Skeletal muscle satellite cell (primary cell): Measurements from ENCODE around the gene SZT2.

ENCODE experiments used
- H3K27me3 ChIP-seq: 2 replicates; pipeline ENCODE4 v1.7.0; 2013; ENCODE audit warnings: low read length; ENCODE audit not compliant: control insufficient read depth, insufficient read depth
- H3K36me3 ChIP-seq: 2 replicates; pipeline ENCODE4 v1.7.0; 2013; ENCODE audit warnings: mild to moderate bottlenecking, control low read depth, low read length; ENCODE audit not compliant: insufficient read depth
- H3K4me1 ChIP-seq: 2 replicates; pipeline ENCODE4 v1.7.0; 2013; ENCODE audit warnings: low read length; ENCODE audit not compliant: control insufficient read depth, insufficient read depth
- H3K4me2 ChIP-seq: 2 replicates; pipeline ENCODE4 v1.7.0; 2013; ENCODE audit warnings: mild to moderate bottlenecking, low read length
- H3K4me3 ChIP-seq: 2 replicates; pipeline ENCODE4 v1.7.0; 2013; ENCODE audit warnings: low read length
- H3K9ac ChIP-seq: 2 replicates; pipeline ENCODE4 v1.7.0; 2013; ENCODE audit warnings: mild to moderate bottlenecking, low read depth, low read length, moderate library complexity
- H3K9me3 ChIP-seq: replicated peaks from 2 replicates; pipeline ENCODE4 v1.7.0; 2013; ENCODE audit warnings: mild to moderate bottlenecking, control low read depth, low read length

SZT2 gene

DNA sequence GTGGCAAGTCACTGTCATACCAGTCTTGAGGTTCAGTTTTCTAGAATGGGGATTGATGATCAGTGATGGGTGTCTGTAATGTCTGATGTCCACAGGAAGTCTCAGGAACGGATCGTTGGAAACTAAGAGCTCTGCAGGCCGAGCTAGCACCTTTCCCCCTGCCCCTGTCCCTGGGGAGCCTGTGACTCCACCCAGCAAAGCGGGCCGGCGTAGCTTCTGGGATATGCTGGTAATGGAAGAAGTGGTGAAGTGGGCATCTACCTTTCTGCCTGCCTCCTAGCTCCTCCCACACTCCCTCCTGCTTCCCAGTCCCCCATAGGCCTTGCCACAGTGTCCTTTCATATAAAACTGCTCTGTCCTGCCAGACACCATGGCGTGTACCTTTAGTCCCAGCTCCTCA, 50.7 kb downstream of the SZT2 start:
- Histone ChIP-seq H3K27me3 (no peaks in the 10 kb centered on the region), H3K4me3 (no peak overlapping the region), H3K9ac (no peak overlapping the region), H3K9me3 (no peaks in the 10 kb centered on the region), H3K4me2 (no peak overlapping the region), H3K4me1 (no peaks in the 10 kb centered on the region), H3K36me3 (peaks cover 74% of the 10 kb centered on the region)

DNA sequence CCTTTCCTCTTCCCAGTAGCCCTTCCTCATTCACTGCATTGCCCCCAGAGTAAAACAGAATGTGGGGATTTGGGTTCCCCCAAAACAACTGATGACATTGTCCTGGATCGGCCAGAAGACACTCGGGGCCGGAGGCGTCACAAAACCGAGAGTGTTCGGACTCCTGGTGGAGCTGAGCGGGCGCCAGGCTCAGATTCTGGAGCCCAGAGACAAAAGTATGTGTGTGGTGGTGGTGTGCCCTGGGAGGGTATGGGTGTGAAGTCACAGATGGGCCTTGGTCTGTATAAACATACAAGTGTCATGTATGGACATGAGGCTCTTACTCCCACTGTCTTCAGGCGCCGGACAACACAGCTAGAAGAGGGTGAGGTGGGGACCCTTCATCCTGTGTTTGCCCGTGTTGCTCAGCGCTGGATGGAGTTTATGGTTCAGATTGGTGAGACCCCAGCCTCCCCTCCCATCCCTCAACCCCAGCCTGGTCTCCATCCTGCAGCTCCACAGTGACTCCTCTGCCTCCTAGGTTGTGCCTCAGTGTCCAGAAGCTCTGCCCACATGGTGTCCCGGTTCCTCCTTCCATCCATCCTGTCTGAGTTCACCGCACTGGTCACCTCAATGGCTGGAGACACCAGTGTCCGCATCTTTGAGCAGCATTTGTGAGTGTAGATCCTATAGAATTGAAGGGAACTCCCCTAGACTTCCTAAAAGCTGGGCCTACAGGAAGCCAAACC, 51.6 kb downstream of the SZT2 start:
- Histone ChIP-seq H3K4me2 (no peak overlapping the region), H3K4me1 (no peaks in the 10 kb centered on the region), H3K9me3 (no peaks in the 10 kb centered on the region), H3K4me3 (no peak overlapping the region), H3K9ac (no peak overlapping the region), H3K27me3 (no peaks in the 10 kb centered on the region), H3K36me3 (peaks cover 79% of the 10 kb centered on the region)

DNA sequence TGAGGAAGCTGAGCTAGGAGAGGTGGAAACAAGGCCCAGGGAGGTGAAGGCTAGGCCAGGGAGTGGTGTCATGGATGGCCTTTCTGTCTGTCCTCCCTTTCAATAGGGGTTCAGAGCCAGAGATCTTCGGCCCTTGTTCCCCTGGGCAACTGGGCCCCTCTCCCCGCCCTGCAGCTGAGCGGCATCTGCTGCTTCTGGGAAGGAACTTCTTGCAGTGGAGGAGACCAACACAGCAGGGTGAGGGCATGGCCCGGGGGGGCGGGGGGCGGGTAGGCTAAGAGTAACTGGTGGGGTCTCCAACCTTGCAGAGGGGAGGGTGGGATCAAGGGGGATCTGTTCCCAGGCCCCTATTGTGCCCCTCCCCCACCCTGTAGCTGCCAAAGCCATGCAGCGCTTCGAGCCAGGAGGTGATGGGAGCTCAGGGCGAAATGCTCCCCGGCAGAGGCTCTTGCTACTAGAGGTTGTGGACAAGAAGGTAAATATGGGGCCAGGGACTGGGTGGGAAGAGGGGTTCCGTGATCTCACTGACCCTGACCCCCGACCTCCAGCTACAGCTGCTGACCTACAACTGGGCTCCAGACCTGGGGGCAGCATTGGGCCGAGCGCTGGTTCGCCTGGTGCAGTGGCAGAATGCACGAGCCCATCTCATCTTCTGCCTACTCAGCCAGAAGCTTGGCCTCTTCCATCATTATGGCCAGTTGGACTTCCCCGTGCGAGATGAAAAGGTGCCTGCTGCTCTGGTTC, 52.4 kb downstream of the SZT2 start:
- Histone ChIP-seq H3K9ac (no peak overlapping the region), H3K36me3 (peaks cover 80% of the 10 kb centered on the region), H3K9me3 (no peaks in the 10 kb centered on the region), H3K4me3 (no peak overlapping the region), H3K4me2 (no peak overlapping the region), H3K27me3 (no peaks in the 10 kb centered on the region), H3K4me1 (no peaks in the 10 kb centered on the region)

DNA sequence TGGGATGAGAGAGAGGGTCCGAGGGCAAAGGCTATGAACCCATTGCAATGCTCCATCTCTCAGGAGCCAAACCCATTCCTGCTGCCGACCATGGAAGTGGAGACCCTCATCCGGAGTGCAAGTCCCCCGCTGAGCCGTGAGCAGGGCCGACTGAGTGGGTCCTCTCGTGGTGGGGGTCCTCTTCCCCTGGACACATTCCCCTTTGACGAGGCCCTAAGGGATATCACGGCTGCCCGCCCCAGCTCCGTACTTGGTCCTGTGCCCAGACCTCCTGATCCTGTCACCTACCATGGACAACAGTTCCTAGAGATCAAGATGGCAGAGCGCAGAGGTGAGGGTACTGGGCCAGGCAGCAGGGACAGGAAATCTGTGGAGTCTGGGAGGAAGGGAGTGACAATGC, 53.1 kb downstream of the SZT2 start:
- no peak overlapping the region for H3K4me2 ChIP-seq
- H3K9me3 ChIP-seq = no peaks in the 10 kb centered on the region
- H3K27me3 ChIP-seq = no peaks in the 10 kb centered on the region
- no peak overlapping the region for H3K9ac ChIP-seq
- H3K36me3 ChIP-seq = peaks cover 80% of the 10 kb centered on the region
- H3K4me3 ChIP-seq = no peak overlapping the region
- H3K4me1 ChIP-seq = no peaks in the 10 kb centered on the region

DNA sequence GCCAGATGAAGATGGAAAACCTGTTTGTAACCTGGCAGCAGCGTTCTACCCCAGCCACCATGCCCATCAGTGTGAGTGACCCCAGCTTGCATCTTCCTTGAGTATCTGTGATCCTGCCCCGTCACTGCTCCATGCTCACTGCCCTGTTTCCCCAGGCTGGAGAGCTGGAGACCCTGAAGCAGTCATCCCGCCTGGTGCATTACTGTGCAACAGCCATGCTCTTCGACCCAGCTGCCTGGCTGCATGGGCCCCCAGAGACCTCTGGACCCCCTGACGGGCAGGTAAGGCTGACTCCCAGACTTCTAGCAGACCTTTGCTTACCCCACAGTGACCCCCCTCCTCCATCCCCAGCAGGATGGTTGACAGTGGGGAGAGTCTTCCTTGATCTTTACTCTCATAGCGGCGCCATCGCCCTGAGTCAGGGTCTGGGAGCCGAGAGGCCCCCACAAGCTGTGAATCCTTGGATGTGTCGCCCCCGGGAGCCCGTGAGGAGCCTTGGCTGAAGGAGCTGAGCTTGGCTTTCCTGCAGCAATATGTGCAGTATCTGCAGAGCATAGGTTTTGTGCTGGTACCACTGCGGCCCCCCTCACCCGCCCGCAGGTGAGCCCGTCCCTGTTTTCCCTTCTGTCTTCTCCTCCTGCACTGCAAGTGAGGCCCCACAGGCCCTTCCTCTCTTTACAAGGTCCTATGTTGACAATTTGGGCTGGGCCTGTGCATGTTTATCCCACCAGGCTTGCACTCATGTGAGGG, 53.7 kb downstream of the SZT2 start:
- Histone ChIP-seq H3K36me3 (peaks cover 86% of the 10 kb centered on the region), H3K9ac (no peak overlapping the region), H3K4me3 (no peak overlapping the region), H3K9me3 (no peaks in the 10 kb centered on the region), H3K4me1 (no peaks in the 10 kb centered on the region), H3K27me3 (no peaks in the 10 kb centered on the region), H3K4me2 (no peak overlapping the region)

DNA sequence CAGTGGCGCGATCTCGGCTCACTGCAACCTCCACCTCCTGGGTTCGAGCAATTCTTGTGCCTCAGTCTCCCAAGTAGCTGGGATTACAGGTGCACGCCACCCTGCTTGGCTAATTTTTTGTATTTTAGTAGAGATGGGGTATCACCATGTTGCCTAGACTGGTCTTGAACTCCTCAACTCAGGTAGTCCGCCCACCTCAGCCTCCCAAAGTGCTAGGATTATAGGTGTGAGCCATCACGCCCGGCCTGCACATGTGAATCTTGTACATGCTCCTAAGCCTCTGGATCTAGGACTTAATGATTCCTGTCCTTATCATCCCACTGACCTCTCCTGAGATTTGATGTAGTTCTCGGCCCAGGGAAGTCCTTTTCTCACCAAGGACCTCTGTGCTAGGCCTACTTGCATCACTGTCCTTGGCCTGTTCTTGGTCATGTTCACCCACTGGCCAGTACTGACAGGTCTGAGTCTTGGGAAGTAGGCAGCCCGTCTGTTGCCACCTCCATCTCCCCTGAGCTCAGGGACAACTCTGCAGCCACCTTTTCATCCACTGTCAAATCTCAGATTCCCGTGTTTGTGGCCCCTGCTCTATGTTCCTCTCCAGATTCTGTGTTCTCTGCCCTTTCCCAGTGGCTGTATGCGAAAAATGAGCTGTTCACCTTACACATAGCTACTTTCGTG, 54.6 kb downstream of the SZT2 start:
- Histone ChIP-seq H3K36me3 (peaks cover 86% of the 10 kb centered on the region), H3K4me1 (no peaks in the 10 kb centered on the region), H3K4me3 (no peak overlapping the region), H3K27me3 (no peaks in the 10 kb centered on the region), H3K9ac (no peak overlapping the region), H3K9me3 (no peaks in the 10 kb centered on the region), H3K4me2 (no peak overlapping the region)

DNA sequence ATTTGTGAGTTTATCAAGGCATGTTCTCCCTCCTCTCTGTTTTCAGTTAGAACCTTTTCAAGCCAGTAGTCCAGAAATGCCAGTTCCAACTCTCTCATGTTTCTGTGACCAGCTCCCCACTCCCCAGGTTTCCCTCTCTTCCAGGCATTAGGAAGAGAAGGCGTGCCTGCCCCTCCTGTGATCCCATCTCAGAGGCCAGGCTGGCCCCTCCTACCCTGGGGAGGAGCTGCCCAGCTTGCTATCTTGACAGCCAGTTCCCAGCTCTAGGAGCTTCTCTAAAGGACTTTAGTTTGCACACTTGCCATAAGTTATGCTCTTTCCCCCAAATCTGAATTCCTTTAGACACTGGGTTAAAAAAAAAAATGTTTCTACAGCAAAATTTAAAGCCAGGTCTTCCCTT, 55.1 kb downstream of the SZT2 start:
- Histone ChIP-seq H3K4me3 (no peak overlapping the region), H3K9ac (no peak overlapping the region), H3K9me3 (no peaks in the 10 kb centered on the region), H3K4me1 (no peaks in the 10 kb centered on the region), H3K36me3 (peaks cover 88% of the 10 kb centered on the region), H3K27me3 (no peaks in the 10 kb centered on the region), H3K4me2 (no peak overlapping the region)

DNA sequence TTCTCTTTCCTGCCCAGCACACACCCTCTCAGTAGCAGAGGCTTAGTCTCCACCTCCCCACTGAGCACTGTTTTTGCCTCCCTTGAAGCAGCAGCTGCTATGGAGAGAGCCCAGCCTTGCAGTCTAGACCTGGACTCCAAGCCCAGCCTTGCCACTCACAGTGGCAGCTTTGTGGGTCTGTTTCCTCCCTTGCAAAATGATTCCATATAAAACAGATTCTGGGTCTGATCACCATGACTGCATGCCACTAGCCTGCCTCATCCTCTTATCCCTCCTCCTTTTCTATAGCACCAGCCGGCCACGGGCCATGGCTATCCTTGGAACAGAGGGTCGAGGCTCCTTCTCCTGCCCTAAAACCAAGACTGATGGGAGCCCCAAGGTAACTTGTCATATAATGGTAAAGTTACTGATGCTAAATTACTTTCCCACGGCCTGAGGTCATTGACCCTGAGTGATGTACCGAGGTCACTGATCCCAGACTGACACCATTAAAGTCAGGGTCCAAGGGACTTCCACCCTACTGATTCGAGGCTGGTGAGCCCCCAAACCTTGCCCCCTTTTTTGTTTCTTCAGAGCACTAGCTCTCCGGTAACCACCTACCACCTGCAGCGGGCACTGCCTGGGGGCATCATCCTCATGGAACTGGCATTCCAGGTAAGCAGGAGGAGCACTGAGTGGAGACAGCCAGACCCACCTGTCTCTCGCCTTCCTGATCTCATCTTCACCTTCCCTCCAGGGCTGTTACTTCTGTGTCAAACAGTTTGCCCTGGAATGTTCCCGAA, 56.1 kb downstream of the SZT2 start:
- H3K27me3 ChIP-seq = no peaks in the 10 kb centered on the region
- no peak overlapping the region for H3K4me3 ChIP-seq
- no peaks in the 10 kb centered on the region for H3K4me1 ChIP-seq

DNA sequence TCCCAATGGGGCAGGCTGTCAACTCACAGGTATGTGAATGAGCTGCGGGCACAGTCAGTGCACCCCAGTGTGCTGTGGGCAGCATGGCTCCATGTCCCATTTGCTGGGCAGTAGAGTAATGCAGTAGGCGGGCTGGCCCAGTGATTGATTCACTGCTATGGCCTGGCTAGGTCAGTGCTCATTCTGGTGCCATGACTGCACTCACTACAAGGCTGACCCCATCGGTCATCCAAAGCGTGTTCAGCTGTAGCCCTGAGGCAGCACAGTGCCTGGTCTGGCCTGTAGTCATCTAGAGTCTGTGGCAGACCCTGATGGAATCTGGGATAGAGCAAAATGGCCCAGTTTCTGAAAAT, 56.7 kb downstream of the SZT2 start:
- Histone ChIP-seq H3K9me3 (no peaks in the 10 kb centered on the region), H3K4me3 (no peak overlapping the region), H3K36me3 (peaks cover 90% of the 10 kb centered on the region), H3K9ac (no peak overlapping the region), H3K4me1 (no peaks in the 10 kb centered on the region), H3K27me3 (no peaks in the 10 kb centered on the region), H3K4me2 (no peak overlapping the region)

More for the DNA sequence above, 56.1 kb downstream of the SZT2 start:
- Histone ChIP-seq H3K9ac (no peak overlapping the region), H3K36me3 (peaks cover 89% of the 10 kb centered on the region), H3K9me3 (no peaks in the 10 kb centered on the region), H3K4me2 (no peak overlapping the region)

DNA sequence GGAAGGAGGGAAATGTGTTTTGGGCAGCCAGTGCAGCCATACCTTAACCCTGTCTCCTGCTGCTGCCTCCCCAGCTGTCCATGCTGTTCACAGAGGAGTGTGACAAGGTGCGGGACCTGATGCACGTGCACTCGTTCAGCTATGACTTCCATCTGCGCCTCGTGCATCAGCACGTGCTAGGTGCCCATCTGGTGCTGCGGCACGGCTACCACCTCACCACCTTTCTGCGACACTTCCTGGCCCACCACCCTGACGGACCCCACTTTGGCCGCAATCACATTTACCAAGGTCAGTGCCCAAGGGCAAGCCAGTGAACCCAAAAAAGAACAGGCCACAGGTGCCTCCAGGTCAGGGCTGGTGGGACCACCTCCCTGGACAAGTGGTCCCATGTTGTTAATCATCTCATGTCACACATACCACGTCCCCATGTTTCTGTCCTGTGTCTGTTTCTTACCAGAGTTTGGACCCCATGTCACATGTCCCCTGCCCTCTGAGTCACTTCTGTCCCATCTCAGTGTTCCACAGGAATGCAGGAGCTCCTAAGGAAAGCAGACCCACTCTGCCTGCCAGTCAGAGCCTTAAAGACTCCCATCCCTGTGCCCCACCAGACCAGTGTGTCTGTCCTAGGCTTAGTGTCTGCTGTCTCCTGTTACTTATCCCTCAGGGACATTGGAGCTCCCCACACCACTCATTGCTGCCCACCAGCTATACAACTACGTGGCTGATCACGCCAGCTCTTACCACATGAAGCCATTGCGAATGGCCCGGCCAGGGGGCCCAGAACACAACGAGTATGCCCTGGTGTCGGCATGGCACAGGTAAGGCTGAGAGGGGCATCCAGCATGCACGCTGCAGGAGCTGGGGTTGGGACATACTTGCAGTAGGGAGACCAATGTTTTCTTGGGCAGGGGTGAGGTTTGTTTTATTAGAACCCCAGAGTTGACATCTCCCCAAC, 57.5 kb downstream of the SZT2 start:
- no peaks in the 10 kb centered on the region for H3K9me3 ChIP-seq
- peaks cover under 1% of the 10 kb centered on the region for H3K4me1 ChIP-seq
- peaks cover 92% of the 10 kb centered on the region for H3K36me3 ChIP-seq
- no peak overlapping the region for H3K4me3 ChIP-seq
- no peak overlapping the region for H3K4me2 ChIP-seq
- no peak overlapping the region for H3K9ac ChIP-seq
- no peaks in the 10 kb centered on the region for H3K27me3 ChIP-seq
